Liver (tissue), 9 donors: ENCODE results near the gene EIF4G3. TPM values are rescaled to one million over a fixed set of nuclear protein-coding genes. Genes with fewer than 3 reads are reported as not detected.
"Not testable (repeated sequence)": the region's sequence is repeated elsewhere in the genome, so short reads cannot be mapped to it uniquely, and the experiment has no call there.

ENCODE experiments used
- DNase-seq: peaks from one replicate; pipeline ENCODE4 v3.0.0-alpha.2; 2017; ENCODE audit warnings: low spot score
- H3K27ac ChIP-seq, 2 donors: one replicate each; pipeline ENCODE4 v1.7.0; 2013; ENCODE audit warnings: inconsistent platforms in 2 of 2, low read length in 2 of 2, control low read depth in 1 of 2, low read depth in 1 of 2, mild to moderate bottlenecking in 1 of 2
- H3K27me3 ChIP-seq, 4 donors: one replicate each; pipeline versions ENCODE4 v1.6.1 to v1.7.0; 2013; ENCODE audit warnings: low read length in 3 of 4, inconsistent platforms in 1 of 4, mild to moderate bottlenecking in 1 of 4, moderate library complexity in 1 of 4; ENCODE audit not compliant: control insufficient read depth in 4 of 4, insufficient read depth in 4 of 4
- H3K36me3 ChIP-seq, 4 donors: one replicate each; pipeline versions ENCODE4 v1.6.1 to v1.7.0; 2013; ENCODE audit warnings: low read length in 3 of 4, mild to moderate bottlenecking in 3 of 4, low read depth in 1 of 4, moderate library complexity in 1 of 4; ENCODE audit not compliant: control insufficient read depth in 4 of 4, insufficient read depth in 3 of 4
- H3K4me1 ChIP-seq, 4 donors: one replicate each; pipeline versions ENCODE4 v1.6.1 to v1.7.0; 2013; ENCODE audit warnings: low read length in 3 of 4, mild to moderate bottlenecking in 3 of 4, moderate library complexity in 1 of 4; ENCODE audit not compliant: control insufficient read depth in 4 of 4, insufficient read depth in 4 of 4
- H3K4me3 ChIP-seq, 3 donors: one replicate each; pipeline versions ENCODE4 v1.6.1 to v1.7.0; 2013; ENCODE audit warnings: low read length in 3 of 3, control low read depth in 1 of 3, low read depth in 1 of 3, mild to moderate bottlenecking in 1 of 3
- H3K9ac ChIP-seq, 2 donors: one replicate each; pipeline ENCODE4 v1.7.0; 2013; ENCODE audit warnings: low read length in 2 of 2, mild to moderate bottlenecking in 2 of 2, moderate library complexity in 2 of 2, control low read depth in 1 of 2, low read depth in 1 of 2
- H3K9me3 ChIP-seq, 4 donors: one replicate each; pipeline versions ENCODE4 v1.6.1 to v1.7.0; 2013; ENCODE audit warnings: low read length in 3 of 4; ENCODE audit not compliant: control insufficient read depth in 4 of 4
- EGR1 ChIP-seq, 2 donors: IDR thresholded peaks; 2 replicates each; pipeline ENCODE4 v1.6.1; 2016 to 2018; ENCODE audit warnings: antibody characterized with exemption in 2 of 2, low read depth in 2 of 2
- FOXA1 ChIP-seq: IDR thresholded peaks from 2 replicates; pipeline ENCODE4 v1.6.1; 2016; ENCODE audit warnings: antibody characterized with exemption
- FOXA2 ChIP-seq: IDR thresholded peaks from 2 replicates; pipeline ENCODE4 v1.6.1; 2016; ENCODE audit warnings: antibody characterized with exemption
- GABPA ChIP-seq, 2 donors: IDR thresholded peaks in 1 of 2; conservative IDR thresholded peaks in 1 of 2; 2 replicates each; pipeline ENCODE4 v1.6.1; 2016; ENCODE audit warnings: antibody characterized with exemption in 2 of 2, mild to moderate bottlenecking in 1 of 2, moderate library complexity in 1 of 2
- HNF4G ChIP-seq: IDR thresholded peaks from 2 replicates; pipeline ENCODE4 v1.6.1; 2016; ENCODE audit warnings: antibody characterized with exemption
- JUND ChIP-seq, 2 donors: IDR thresholded peaks; 2 replicates each; pipeline ENCODE4 v1.6.1; 2016; ENCODE audit warnings: antibody characterized with exemption in 2 of 2
- RAD21 ChIP-seq, 2 donors: IDR thresholded peaks; 2 replicates each; pipeline ENCODE4 v1.6.1; 2016; ENCODE audit warnings: antibody characterized with exemption in 2 of 2, mild to moderate bottlenecking in 2 of 2
- SP1 ChIP-seq: IDR thresholded peaks from 2 replicates; pipeline ENCODE4 v1.6.1; 2018; ENCODE audit warnings: antibody characterized with exemption, mild to moderate bottlenecking
- TAF1 ChIP-seq: conservative IDR thresholded peaks from 2 replicates; pipeline ENCODE4 v1.6.1; 2016; ENCODE audit warnings: antibody characterized with exemption, mild to moderate bottlenecking
- YY1 ChIP-seq: IDR thresholded peaks from 2 replicates; pipeline ENCODE4 v1.6.1; 2016; ENCODE audit warnings: antibody characterized with exemption, mild to moderate bottlenecking
- WGBS: extraction: QIAGEN DNeasy Blood & Tissue Kit; methylation state at CpG from one replicate; pipeline ENCODE4 v1.1.7; 2013; 5-methylcytosine and 5-hydroxymethylcytosine counted together
- polyA plus RNA-seq, 2 donors: library from polyadenylated mRNA; stranded (reverse) in 1 of 2; unstranded in 1 of 2; fragments of 200-250 nt in 1 of 2; fragments of >200 nt in 1 of 2; fragmentation: Nextera tagmentation in 1 of 2; extraction: Ambion mirVana in 1 of 2; gene quantifications; one replicate each; pipeline versions ENCODE4 v1.2.1 to v1.2.3, GENCODE V29; 2013 to 2015
- total RNA-seq, 2 donors: library from RNA; depleted of rRNA; stranded (reverse); fragments of >200 nt; gene quantifications; one replicate each; pipeline ENCODE4 v1.2.3, GENCODE V29; 2014
- TF ChIP-seq, protein P1 (sequence below): IDR thresholded peaks from 2 replicates; pipeline ENCODE4 v1.6.1; 2016; ENCODE audit warnings: antibody characterized with exemption
- TF ChIP-seq, protein P2 (sequence below): IDR thresholded peaks from 2 replicates; pipeline ENCODE4 v1.6.1; 2016; ENCODE audit warnings: antibody characterized with exemption
- TF ChIP-seq, protein P3 (sequence below): IDR thresholded peaks from 2 replicates; pipeline ENCODE4 v1.6.1; 2016; ENCODE audit warnings: antibody characterized with exemption, mild to moderate bottlenecking
- TF ChIP-seq, protein P4 (sequence below): IDR thresholded peaks from 2 replicates; pipeline ENCODE4 v1.6.1; 2016; ENCODE audit warnings: antibody characterized with exemption
- donor health status: healthy.
- donor health status: healthy.
- donor health status: healthy.
- donor health status: healthy.
- donor health status: healthy.

Gene EIF4G3
- total and polyA plus RNA-seq, 4 donors: 7.6 to 22.8 (median 11.7) TPM

DNA sequence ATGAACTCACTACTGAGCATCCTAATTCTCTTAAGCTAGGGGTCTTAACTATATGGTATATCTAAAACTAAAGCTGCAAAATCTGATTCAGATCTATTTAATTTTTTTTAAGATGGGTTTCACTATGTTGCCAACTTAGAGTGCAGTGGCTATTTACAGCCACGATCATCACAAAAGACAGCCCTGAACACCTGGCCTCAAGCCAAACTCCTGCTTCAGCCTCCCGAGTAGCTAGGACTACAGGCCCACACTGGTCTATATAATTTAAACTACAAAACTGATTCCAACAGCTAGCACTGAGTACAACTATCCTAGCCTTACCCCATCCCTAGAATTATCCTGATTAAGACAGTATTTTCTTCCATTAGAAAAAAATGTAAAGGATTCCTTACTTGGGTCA, 37.1 kb downstream of the EIF4G3 start:
- TF ChIP-seq, protein P1, sequence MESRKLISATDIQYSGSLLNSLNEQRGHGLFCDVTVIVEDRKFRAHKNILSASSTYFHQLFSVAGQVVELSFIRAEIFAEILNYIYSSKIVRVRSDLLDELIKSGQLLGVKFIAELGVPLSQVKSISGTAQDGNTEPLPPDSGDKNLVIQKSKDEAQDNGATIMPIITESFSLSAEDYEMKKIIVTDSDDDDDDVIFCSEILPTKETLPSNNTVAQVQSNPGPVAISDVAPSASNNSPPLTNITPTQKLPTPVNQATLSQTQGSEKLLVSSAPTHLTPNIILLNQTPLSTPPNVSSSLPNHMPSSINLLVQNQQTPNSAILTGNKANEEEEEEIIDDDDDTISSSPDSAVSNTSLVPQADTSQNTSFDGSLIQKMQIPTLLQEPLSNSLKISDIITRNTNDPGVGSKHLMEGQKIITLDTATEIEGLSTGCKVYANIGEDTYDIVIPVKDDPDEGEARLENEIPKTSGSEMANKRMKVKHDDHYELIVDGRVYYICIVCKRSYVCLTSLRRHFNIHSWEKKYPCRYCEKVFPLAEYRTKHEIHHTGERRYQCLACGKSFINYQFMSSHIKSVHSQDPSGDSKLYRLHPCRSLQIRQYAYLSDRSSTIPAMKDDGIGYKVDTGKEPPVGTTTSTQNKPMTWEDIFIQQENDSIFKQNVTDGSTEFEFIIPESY: no peak
- TF ChIP-seq JUND (IDR thresholded peaks at IDR 0.05) (no peak), SP1 (no peak), EGR1 (IDR thresholded peaks at IDR 0.05; ENCODE audit: low read depth in 2 of 2) (no peak), TAF1 (no peak), FOXA1 (no peak), FOXA2 (no peak), GABPA (IDR thresholded peaks at IDR 0.05 in 1 of 2, conservative IDR thresholded peaks at IDR 0.05 in 1 of 2) (no peak)
- TF ChIP-seq, protein P2, sequence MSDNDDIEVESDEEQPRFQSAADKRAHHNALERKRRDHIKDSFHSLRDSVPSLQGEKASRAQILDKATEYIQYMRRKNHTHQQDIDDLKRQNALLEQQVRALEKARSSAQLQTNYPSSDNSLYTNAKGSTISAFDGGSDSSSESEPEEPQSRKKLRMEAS: no peak
- TF ChIP-seq, protein P3, sequence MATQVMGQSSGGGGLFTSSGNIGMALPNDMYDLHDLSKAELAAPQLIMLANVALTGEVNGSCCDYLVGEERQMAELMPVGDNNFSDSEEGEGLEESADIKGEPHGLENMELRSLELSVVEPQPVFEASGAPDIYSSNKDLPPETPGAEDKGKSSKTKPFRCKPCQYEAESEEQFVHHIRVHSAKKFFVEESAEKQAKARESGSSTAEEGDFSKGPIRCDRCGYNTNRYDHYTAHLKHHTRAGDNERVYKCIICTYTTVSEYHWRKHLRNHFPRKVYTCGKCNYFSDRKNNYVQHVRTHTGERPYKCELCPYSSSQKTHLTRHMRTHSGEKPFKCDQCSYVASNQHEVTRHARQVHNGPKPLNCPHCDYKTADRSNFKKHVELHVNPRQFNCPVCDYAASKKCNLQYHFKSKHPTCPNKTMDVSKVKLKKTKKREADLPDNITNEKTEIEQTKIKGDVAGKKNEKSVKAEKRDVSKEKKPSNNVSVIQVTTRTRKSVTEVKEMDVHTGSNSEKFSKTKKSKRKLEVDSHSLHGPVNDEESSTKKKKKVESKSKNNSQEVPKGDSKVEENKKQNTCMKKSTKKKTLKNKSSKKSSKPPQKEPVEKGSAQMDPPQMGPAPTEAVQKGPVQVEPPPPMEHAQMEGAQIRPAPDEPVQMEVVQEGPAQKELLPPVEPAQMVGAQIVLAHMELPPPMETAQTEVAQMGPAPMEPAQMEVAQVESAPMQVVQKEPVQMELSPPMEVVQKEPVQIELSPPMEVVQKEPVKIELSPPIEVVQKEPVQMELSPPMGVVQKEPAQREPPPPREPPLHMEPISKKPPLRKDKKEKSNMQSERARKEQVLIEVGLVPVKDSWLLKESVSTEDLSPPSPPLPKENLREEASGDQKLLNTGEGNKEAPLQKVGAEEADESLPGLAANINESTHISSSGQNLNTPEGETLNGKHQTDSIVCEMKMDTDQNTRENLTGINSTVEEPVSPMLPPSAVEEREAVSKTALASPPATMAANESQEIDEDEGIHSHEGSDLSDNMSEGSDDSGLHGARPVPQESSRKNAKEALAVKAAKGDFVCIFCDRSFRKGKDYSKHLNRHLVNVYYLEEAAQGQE: no peak
- H3K27me3 ChIP-seq: no peaks in the 10 kb centered on the region
- no peak overlapping the region for H3K9ac ChIP-seq
- WGBS: 33% methylated on average over 2 of the region's 2 CpGs
- H3K4me3 ChIP-seq: no peak overlapping the region
- H3K4me1 ChIP-seq: no peaks in the 10 kb centered on the region
- peaks cover 0 to 3% (median 0%) of the 10 kb centered on the region in 4 donors for H3K36me3 ChIP-seq
- no peaks in the 10 kb centered on the region for H3K9me3 ChIP-seq
- DNase-seq: no peak
- H3K27ac ChIP-seq: no peak overlapping the region

DNA sequence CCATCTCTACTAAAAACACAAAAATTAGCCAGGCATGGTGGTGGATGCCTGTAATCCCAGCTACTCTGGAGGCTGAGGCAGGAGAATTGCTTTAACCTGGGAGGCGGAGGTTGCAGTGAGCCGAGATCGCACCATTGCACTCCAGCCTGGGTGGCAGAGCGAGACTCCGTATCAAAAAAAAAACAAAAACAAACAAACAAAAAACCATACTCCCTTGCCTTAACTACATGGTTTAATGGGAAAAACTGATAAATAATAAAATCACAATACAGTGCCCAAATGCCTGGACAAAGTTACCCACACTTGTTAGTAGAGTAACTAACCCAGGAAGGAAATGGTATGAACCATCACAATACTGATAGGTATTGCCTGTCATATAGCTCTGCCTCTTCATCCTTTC, 40.4 kb downstream of the EIF4G3 start:
- H3K9ac ChIP-seq, H3K36me3 ChIP-seq, H3K4me3 ChIP-seq, H3K9me3 ChIP-seq, DNase-seq, H3K4me1 ChIP-seq, H3K27ac ChIP-seq, H3K27me3 ChIP-seq: not testable (repeated sequence)
- WGBS: 99% methylated on average over 5 of the region's 5 CpGs

DNA sequence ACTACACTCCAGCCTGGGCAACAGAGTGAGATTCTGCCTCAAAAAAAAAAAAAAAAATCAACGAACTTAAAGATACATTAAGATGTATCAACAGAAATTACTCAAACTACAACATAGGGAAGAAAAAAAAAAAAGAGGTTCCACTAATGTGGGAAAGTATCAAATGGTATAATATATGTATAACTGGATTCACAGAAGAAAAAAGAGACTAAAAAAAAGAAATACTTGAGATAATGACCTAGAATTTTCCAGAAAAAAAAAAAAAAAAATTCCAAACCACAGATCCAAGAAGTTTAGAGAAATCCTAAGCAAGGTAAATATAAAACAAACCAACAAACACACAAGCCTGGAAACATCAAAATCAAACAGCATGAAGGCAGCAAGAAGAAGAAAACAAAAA, 45.5 kb downstream of the EIF4G3 start:
- Histone ChIP-seq H3K36me3 (peaks cover 0 to 3% (median under 1%) of the 10 kb centered on the region in 4 donors), H3K9ac (no peak overlapping the region), H3K4me3 (no peak overlapping the region), H3K4me1 (no peaks in the 10 kb centered on the region), H3K27ac (no peak overlapping the region), H3K9me3 (no peaks in the 10 kb centered on the region), H3K27me3 (no peaks in the 10 kb centered on the region)
- no peak for TF ChIP-seq HNF4G
- TF ChIP-seq, protein P2: no peak
- no peak for TF ChIP-seq EGR1 (IDR thresholded peaks at IDR 0.05; ENCODE audit: low read depth in 2 of 2)
- no peak for TF ChIP-seq JUND (IDR thresholded peaks at IDR 0.05)
- TF ChIP-seq, protein P4, sequence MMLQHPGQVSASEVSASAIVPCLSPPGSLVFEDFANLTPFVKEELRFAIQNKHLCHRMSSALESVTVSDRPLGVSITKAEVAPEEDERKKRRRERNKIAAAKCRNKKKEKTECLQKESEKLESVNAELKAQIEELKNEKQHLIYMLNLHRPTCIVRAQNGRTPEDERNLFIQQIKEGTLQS: no peak
- no peak for TF ChIP-seq FOXA2
- TF ChIP-seq, protein P1: no peak
- no peak for TF ChIP-seq YY1
- TF ChIP-seq GABPA (IDR thresholded peaks at IDR 0.05 in 1 of 2, conservative IDR thresholded peaks at IDR 0.05 in 1 of 2): no peak
- no peak for TF ChIP-seq FOXA1
- no peak for TF ChIP-seq RAD21 (IDR thresholded peaks at IDR 0.05)
- TF ChIP-seq, protein P3: no peak
- TF ChIP-seq TAF1: no peak
- WGBS: 100% methylated on average over 1 of the region's 1 CpG
- DNase-seq: no peak
